HepG2 (cell line): ENCODE data around the gene WNK2.

Experiments
- AHR ChIP-seq: IDR thresholded peaks from 2 replicates; pipeline ENCODE4 v1.6.1; 2018; ENCODE audit warnings: missing genetic modification reagents, missing compliant biosample characterization
- POLR2A ChIP-seq, 2 experiments: IDR thresholded peaks; 2 replicates each; pipeline ENCODE4 v1.6.1; 2011; ENCODE audit warnings: low read depth in 2 of 2, low read length in 2 of 2, mild to moderate bottlenecking in 1 of 2, moderate library complexity in 1 of 2; ENCODE audit not compliant: insufficient read depth in 1 of 2
- TF ChIP-seq, protein P1 (sequence below): sonication (generic); formaldehyde crosslinking; IDR thresholded peaks from 2 replicates; pipeline ENCODE4 v1.5.0; 2020; ENCODE audit warnings: mild to moderate bottlenecking, missing genetic modification reagents, moderate library complexity
- TF ChIP-seq, protein P2 (sequence below): IDR thresholded peaks from 2 replicates; pipeline ENCODE4 v1.6.1; 2016

DNA sequence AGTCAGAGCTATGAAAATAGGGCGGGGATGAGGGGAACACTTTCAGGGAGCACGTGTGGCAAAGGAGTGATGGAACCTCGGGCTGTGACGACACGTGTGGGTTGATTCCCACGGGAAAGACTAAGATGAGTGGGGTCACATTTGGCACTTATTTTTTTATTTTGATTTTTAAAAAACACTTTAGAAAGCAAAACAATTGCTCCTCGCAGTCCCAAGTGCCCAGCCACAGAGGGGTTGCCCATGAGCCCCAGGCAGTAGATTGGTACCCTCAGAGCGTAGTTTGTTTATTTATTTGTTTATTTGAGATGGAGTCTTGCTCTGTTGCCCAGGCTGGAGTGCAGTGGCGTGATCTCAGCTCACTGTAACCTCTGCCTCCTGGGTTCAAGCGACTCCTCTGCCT is 69.7 kb downstream of the WNK2 start:
- TF ChIP-seq, protein P1, sequence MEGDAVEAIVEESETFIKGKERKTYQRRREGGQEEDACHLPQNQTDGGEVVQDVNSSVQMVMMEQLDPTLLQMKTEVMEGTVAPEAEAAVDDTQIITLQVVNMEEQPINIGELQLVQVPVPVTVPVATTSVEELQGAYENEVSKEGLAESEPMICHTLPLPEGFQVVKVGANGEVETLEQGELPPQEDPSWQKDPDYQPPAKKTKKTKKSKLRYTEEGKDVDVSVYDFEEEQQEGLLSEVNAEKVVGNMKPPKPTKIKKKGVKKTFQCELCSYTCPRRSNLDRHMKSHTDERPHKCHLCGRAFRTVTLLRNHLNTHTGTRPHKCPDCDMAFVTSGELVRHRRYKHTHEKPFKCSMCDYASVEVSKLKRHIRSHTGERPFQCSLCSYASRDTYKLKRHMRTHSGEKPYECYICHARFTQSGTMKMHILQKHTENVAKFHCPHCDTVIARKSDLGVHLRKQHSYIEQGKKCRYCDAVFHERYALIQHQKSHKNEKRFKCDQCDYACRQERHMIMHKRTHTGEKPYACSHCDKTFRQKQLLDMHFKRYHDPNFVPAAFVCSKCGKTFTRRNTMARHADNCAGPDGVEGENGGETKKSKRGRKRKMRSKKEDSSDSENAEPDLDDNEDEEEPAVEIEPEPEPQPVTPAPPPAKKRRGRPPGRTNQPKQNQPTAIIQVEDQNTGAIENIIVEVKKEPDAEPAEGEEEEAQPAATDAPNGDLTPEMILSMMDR (CRISPR knock-in tag): no peak
- no peak for TF ChIP-seq POLR2A (IDR thresholded peaks at IDR 0.05; ENCODE audit: insufficient read depth in 1 of 2, low read depth in 2 of 2, low read length in 2 of 2)
- no peak for TF ChIP-seq AHR (CRISPR knock-in tag)
- TF ChIP-seq, protein P2, sequence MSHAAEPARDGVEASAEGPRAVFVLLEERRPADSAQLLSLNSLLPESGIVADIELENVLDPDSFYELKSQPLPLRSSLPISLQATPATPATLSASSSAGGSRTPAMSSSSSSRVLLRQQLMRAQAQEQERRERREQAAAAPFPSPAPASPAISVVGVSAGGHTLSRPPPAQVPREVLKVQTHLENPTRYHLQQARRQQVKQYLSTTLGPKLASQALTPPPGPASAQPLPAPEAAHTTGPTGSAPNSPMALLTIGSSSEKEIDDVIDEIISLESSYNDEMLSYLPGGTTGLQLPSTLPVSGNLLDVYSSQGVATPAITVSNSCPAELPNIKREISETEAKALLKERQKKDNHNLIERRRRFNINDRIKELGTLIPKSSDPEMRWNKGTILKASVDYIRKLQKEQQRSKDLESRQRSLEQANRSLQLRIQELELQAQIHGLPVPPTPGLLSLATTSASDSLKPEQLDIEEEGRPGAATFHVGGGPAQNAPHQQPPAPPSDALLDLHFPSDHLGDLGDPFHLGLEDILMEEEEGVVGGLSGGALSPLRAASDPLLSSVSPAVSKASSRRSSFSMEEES (CRISPR knock-in tag): no peak
